Activated CD8-positive, alpha-beta T cell treated with anti-CD3 and anti-CD28 coated beads for 36 hours (primary cell): ENCODE measurements around the gene HM13. TPM values are rescaled to one million over a fixed set of nuclear protein-coding genes. Genes with fewer than 3 reads are reported as not detected.
"Not testable (repeated sequence)": the region's sequence is repeated elsewhere in the genome, so short reads cannot be mapped to it uniquely, and the experiment has no call there.

ENCODE experiments used
- ATAC-seq: fragments of 200-7000 bp; cut with Tn5 transposase; one replicate; pipeline ENCODE4 v1.10.0; 2021; ENCODE audit warnings: mild to moderate bottlenecking, moderate library complexity
- CTCF ChIA-PET: fragments of 350-600 bp; sonication (Branson Sonifier 250); formaldehyde crosslinking; loops from one replicate; lab custom pipeline; 2021; ENCODE audit warnings: antibody characterized with exemption; lab: Charles Lee
- POLR2A ChIA-PET: fragments of 350-600 bp; sonication (Branson Sonifier 250); formaldehyde crosslinking; loops from one replicate; lab custom pipeline; 2021; ENCODE audit warnings: antibody characterized with exemption; lab: Charles Lee
- DNase-seq: peaks from one replicate; pipeline ENCODE4 v3.0.0-alpha.2; 2020
- H3K27ac Mint-ChIP-seq: one replicate; pipeline ENCODE4 v1.8.0; 2021; ENCODE audit warnings: mild to moderate bottlenecking, mixed read lengths
- H3K27me3 Mint-ChIP-seq: one replicate; pipeline ENCODE4 v1.8.0; 2021; ENCODE audit warnings: mixed read lengths
- H3K36me3 Mint-ChIP-seq: one replicate; pipeline ENCODE4 v1.8.0; 2021; ENCODE audit warnings: low read depth, mixed read lengths
- H3K4me1 Mint-ChIP-seq: one replicate; pipeline ENCODE4 v1.8.0; 2021; ENCODE audit warnings: low read depth, mixed read lengths
- H3K4me3 Mint-ChIP-seq: one replicate; pipeline ENCODE4 v1.8.0; 2021; ENCODE audit warnings: mild to moderate bottlenecking, moderate library complexity, mixed read lengths
- H3K9me3 Mint-ChIP-seq: one replicate; pipeline ENCODE4 v1.8.0; 2021; ENCODE audit warnings: mixed read lengths
- intact Hi-C: fragments of 100-400 bp; cut with micrococcal nuclease; formaldehyde crosslinking; loops from one replicate; pipeline ENCODE4 v1.10.0; 2022
- total RNA-seq, 2 experiments: library from RNA; stranded (reverse); gene quantifications; one replicate each; pipeline ENCODE4 v1.2.3, GENCODE V29; 2021
- TF ChIP-seq, protein P1 (sequence below): fragments of 200-600 bp; IDR thresholded peaks from one replicate; pipeline ENCODE4 v1.8.0; 2022; ENCODE audit warnings: antibody characterized with exemption, mild to moderate bottlenecking

Gene HM13
- total RNA-seq, 2 experiments from 2014 or later = 91.6 to 95.5 TPM

DNA sequence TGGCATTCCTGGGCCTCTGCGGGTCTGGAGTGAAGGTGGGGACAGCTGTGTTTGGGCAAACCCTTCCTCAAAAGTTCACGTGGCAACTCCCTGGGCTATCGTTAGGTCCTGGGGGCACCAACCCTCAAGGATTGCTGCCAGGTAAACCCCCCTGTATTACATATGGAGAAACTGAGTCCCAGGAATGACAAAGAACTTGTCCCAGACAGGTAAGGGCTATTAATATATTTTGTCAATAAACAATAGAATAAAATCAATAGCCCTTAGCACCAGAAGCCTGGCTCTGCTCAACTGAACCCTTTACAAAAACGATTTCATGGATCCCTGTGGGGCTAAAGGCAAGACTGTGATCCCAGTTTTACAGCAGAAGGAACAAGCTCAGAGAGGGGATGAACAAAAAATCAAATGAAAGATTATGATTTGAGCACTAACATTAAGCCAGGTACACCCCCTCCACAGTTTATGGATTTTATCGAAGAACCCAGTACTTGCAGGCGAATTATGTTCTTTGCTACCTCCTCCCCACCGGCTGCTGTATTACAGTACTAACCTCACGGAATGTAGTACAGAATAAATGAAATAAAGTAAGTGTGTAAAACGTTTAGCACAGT lies 93.5 kb downstream of the HM13 start:
- Mint-ChIP-seq H3K4me3 (no peak overlapping the region), H3K36me3 (no peaks in the 10 kb centered on the region), H3K27ac (no peak overlapping the region), H3K27me3 (peaks cover 47% of the 10 kb centered on the region), H3K9me3 (no peaks in the 10 kb centered on the region), H3K4me1 (peaks cover 18% of the 10 kb centered on the region)
- DNase-seq = no peak
- CTCF ChIA-PET = interaction anchor here (1.5 to 19.7 kb wide), 2 partner anchors 44 to 116 kb away, joined by 5 to 1008 read pairs; no protein-coding TSS in a partner anchor
- TF ChIP-seq, protein P1, sequence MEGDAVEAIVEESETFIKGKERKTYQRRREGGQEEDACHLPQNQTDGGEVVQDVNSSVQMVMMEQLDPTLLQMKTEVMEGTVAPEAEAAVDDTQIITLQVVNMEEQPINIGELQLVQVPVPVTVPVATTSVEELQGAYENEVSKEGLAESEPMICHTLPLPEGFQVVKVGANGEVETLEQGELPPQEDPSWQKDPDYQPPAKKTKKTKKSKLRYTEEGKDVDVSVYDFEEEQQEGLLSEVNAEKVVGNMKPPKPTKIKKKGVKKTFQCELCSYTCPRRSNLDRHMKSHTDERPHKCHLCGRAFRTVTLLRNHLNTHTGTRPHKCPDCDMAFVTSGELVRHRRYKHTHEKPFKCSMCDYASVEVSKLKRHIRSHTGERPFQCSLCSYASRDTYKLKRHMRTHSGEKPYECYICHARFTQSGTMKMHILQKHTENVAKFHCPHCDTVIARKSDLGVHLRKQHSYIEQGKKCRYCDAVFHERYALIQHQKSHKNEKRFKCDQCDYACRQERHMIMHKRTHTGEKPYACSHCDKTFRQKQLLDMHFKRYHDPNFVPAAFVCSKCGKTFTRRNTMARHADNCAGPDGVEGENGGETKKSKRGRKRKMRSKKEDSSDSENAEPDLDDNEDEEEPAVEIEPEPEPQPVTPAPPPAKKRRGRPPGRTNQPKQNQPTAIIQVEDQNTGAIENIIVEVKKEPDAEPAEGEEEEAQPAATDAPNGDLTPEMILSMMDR = no peak
- intact Hi-C loops = no loop called here
- POLR2A ChIA-PET = interaction anchor here (0.9 to 6.1 kb wide), 3 partner anchors 39 to 48 kb away, joined by 3 to 38 read pairs (median 3); no protein-coding TSS in a partner anchor
- no peak for ATAC-seq

DNA sequence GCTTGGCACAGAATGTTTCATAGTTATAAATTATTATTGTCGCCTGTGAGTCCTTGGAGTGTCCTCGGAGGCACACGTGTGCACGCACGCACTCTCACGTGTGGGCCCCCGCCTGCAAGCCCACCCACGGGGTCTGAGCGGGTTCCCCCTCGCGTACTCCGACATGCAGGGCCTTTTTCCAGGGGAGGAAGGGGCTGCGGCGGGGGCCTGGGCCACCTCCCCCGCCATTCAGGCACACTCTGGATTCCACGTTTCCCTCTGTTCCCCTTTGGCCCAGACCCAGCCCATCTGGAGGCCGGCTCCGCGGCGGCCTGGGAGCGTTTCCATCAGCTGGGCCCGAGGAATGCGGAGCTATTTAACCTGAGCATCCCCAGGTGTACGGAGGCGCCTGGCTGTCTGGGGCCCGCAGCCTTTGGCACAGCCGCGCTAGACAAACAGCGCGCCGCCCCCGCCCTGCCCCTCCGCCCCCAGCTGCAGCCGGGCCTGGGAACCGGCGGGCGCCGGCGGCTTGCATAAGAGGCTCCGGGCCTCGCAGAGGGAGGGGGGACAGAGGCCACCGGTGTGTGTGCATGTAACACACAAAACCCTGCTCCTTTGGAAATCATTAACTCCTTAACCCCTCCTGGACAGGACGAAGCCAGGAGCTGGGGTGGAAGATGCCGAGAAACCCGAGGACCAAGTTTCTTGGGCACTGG lies 94.2 kb downstream of the HM13 start:
- POLR2A ChIA-PET = interaction anchor here (0.5 to 6.1 kb wide), 4 partner anchors 22 to 49 kb away, joined by 3 to 38 read pairs (median 3); no protein-coding TSS in a partner anchor
- Mint-ChIP-seq H3K4me1 (peaks cover 17% of the 10 kb centered on the region), H3K9me3 (no peaks in the 10 kb centered on the region), H3K27me3 (peaks cover 46% of the 10 kb centered on the region), H3K36me3 (no peaks in the 10 kb centered on the region), H3K4me3 (no peak overlapping the region), H3K27ac (no peak overlapping the region)
- DNase-seq (no peak), ATAC-seq (no peak)
- TF ChIP-seq, protein P1 = no peak
- intact Hi-C loops = no loop called here
- CTCF ChIA-PET = interaction anchor here (1.5 to 19.7 kb wide), 2 partner anchors 45 to 115 kb away, joined by 5 to 1008 read pairs; no protein-coding TSS in a partner anchor

DNA sequence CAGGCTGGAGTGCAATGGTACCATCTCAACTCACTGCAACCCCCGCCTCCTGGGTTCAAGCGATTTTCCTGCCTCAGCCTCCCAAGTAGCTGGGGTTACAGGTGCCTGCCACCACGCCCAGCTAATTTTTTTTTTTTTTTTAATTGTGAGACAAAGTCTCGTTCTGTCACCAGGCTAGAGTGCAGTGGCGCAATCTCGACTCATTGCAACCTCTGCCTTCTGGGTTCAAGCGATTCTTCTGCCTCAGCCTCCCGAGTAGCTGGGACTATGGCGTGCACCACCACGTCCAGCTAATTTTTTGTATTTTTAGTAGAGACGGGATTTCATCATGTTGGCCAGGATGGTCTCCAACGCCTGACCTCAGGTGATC lies 98.0 kb downstream of the HM13 start:
- intact Hi-C loops = loop anchor here (2.0 kb wide), 1 partner anchor 39 kb away; no protein-coding TSS in a partner anchor
- not testable (repeated sequence) for ATAC-seq, H3K4me3 Mint-ChIP-seq, DNase-seq, H3K9me3 Mint-ChIP-seq, H3K27ac Mint-ChIP-seq, H3K36me3 Mint-ChIP-seq, H3K4me1 Mint-ChIP-seq
- ChIA-PET CTCF (interaction anchor here (0.6 to 19.7 kb wide), 58 partner anchors 8 to 267 kb away, joined by 3 to 1008 read pairs (median 6); partner anchors contain the start of genes BCL2L1, ID1 and TPX2), POLR2A (interaction anchor here (0.5 to 2.3 kb wide), 13 partner anchors 9 to 1147 kb away, joined by 3 to 9 read pairs (median 4); no protein-coding TSS in a partner anchor)
- H3K27me3 Mint-ChIP-seq = peaks cover 16% of the 10 kb centered on the region

DNA sequence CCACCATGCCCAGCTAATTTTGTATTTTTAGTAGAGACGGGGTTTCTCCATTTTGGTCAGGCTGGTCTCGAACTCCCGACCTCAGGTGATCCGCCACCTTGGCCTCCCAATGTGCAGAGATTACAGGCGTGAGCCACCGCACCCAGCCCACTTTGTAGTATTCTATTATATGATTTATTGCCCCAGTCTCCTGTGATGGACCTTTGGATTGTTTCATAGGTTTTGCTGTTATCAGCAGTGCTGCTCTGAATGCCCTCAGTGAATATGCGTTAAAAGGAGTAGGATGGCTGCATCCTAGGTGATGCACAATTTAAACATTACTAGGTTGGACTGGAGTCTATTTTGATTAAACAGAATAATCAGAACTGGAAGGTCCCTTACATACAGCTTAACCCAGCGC lies 101.2 kb downstream of the HM13 start:
- Mint-ChIP-seq H3K36me3 (no peaks in the 10 kb centered on the region), H3K9me3 (no peaks in the 10 kb centered on the region), H3K4me1 (peaks cover 5% of the 10 kb centered on the region), H3K4me3 (no peak overlapping the region), H3K27ac (no peak overlapping the region), H3K27me3 (peaks cover 5% of the 10 kb centered on the region)
- ATAC-seq (no peak), DNase-seq (no peak)
- TF ChIP-seq, protein P1 = no peak
- POLR2A ChIA-PET = no interaction called here
- CTCF ChIA-PET = interaction anchor here (0.9 to 4.7 kb wide), 3 partner anchors 19 to 55 kb away, joined by 4 to 35 read pairs (median 4); no protein-coding TSS in a partner anchor
- intact Hi-C loops = no loop called here

DNA sequence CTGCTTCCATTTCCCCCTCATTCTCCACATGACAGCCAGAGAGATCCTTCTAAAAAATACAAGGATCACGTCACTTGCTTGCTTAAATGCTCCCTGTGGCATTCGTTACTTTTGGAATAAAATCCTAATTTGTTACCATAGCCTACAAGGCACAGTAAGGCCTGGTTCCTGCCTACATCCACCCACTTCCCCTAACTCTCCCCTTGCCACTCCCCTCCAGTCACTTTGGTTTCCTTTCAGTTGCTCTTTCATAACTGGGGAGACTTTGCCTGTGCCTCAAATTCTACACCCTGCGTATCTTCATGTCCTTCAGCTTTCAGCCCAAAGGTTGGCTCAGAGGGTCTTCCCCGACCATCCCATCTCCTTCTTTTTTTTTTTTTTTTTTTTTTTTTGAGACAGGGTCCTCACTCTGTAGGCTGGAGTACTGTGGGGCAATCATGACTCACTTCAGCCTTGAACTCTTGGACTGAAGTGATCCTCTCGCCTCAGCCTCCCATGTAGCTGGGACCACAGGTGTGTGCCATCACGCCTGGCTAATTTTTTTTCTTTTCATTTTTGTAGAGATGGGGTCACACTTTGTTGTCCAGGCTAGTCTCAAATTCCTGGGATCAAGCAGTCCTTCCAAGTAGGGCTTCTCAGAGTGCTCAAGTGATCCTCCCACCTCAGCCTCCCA lies 103.3 kb downstream of the HM13 start:
- ATAC-seq (no peak), DNase-seq (no peak)
- ChIA-PET POLR2A (interaction anchor here (1.5 kb wide), 1 partner anchor 12 kb away, joined by 3 read pairs; the partner anchor contains the start of gene ID1), CTCF (interaction anchor here (1.0 to 4.7 kb wide), 4 partner anchors 17 to 60 kb away, joined by 3 to 35 read pairs (median 5); no protein-coding TSS in a partner anchor)
- H3K4me3 Mint-ChIP-seq = no peak overlapping the region
- intact Hi-C loops = no loop called here
- peaks cover 1% of the 10 kb centered on the region for H3K27me3 Mint-ChIP-seq
- peaks cover 5% of the 10 kb centered on the region for H3K4me1 Mint-ChIP-seq
- no peaks in the 10 kb centered on the region for H3K36me3 Mint-ChIP-seq
- no peaks in the 10 kb centered on the region for H3K9me3 Mint-ChIP-seq
- no peak overlapping the region for H3K27ac Mint-ChIP-seq
- TF ChIP-seq, protein P1 = no peak
